Measurements from ENCODE around the gene SPO11. TPM values are rescaled to one million over a fixed set of nuclear protein-coding genes. Genes with fewer than 3 reads are reported as not detected.
"Not testable (repeated sequence)": the region's sequence is repeated elsewhere in the genome, so short reads cannot be mapped to it uniquely, and the experiment has no call there.

The SPO11 gene
- total RNA-seq, 3 donors from 2014 or later = not detected

DNA sequence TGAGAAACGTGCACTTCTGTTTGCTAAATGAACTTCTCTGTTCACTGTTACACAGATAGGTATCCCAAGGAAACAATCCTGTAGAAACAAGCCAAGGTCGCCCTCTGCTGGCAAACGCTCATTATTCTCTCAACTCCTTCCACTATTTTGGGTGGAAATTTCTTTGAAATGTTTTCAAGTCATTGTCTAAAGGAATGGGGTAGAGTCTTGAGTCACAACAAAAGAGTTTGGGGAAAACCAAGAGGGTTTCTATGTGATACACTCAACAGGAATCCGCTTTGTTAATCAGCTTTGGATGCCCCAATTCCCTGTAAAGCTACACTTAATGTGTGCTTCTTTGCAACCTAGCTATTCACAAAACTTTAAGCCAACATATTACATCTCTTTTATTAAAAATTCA lies 16.9 kb downstream of the SPO11 start:
- ATAC-seq (peak in 1 of 2 donors; percentile 26), DNase-seq (peak; percentile 59)
- Mint-ChIP-seq H3K36me3 (ENCODE audit: insufficient read depth) (no peaks in the 10 kb centered on the region), H3K9me3 (no peaks in the 10 kb centered on the region), H3K4me1 (ENCODE audit: low read depth) (peaks cover 4% of the 10 kb centered on the region), H3K4me3 (no peak overlapping the region), H3K27me3 (ENCODE audit: low read depth) (peaks cover 20% of the 10 kb centered on the region)

DNA sequence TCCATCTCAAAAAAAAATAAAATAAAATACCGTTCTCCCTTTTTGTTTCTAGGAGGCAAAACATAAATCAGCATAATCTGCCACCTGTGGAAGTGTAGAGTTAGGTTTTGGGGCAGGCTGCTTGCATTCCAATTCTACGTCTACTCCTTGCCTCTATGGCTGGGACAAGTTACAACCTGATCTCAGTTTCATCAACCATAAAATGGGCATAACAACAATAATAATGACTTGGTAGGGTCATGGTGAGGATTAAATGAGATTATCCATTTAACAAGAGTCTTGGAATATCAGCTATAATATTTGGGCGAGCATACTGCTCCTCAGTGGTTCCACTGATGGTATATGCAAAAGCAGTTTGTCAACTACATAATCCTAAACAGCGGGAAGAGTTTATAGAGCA lies 17.8 kb downstream of the SPO11 start:
- no peak overlapping the region for H3K4me3 Mint-ChIP-seq
- H3K27me3 Mint-ChIP-seq (ENCODE audit: low read depth) = peaks cover 13% of the 10 kb centered on the region
- peaks cover 3% of the 10 kb centered on the region for H3K36me3 Mint-ChIP-seq (ENCODE audit: insufficient read depth)
- DNase-seq (no peak), ATAC-seq (no peak)
- no peaks in the 10 kb centered on the region for H3K9me3 Mint-ChIP-seq
- H3K4me1 Mint-ChIP-seq (ENCODE audit: low read depth) = peaks cover 12% of the 10 kb centered on the region

DNA sequence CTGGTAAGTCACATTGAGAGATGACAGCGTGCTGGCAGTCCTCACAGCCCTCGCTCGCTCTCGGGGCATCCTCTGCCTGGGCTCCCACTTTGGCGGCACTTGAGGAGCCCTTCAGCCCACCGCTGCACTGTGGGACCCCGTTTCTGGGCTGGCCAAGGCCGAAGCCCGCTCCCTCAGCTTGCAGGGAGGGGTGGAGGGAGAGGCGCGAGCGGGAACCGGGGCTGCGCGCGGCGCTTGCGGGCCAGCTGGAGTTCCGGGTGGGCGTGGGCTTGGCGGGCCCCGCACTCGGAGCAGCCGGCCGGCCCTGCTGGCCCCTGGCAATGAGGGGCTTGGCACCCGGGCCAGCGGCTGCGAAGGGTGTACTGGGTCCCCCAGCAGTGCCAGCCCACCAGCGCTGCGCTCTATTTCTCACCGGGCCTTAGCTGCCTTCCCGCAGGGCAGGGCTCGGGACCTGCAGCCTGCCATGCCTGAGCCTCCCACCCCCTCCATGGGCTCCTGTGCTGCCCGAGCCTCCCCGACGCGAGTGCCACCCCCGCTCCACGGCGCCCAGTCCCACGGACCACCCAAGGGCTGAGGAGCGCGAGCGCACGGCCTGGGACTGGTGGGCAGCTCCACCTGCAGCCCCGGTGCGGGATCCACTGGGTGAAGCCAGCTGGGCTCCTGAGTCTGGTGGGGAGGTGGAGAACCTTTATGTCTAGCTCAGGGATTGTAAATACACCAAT lies 18.8 kb downstream of the SPO11 start:
- not testable (repeated sequence) for H3K4me3 Mint-ChIP-seq; ATAC-seq; H3K9me3 Mint-ChIP-seq; H3K27me3 Mint-ChIP-seq (ENCODE audit: low read depth); H3K36me3 Mint-ChIP-seq (ENCODE audit: insufficient read depth); DNase-seq
- peaks cover 21% of the 10 kb centered on the region for H3K4me1 Mint-ChIP-seq (ENCODE audit: low read depth)

DNA sequence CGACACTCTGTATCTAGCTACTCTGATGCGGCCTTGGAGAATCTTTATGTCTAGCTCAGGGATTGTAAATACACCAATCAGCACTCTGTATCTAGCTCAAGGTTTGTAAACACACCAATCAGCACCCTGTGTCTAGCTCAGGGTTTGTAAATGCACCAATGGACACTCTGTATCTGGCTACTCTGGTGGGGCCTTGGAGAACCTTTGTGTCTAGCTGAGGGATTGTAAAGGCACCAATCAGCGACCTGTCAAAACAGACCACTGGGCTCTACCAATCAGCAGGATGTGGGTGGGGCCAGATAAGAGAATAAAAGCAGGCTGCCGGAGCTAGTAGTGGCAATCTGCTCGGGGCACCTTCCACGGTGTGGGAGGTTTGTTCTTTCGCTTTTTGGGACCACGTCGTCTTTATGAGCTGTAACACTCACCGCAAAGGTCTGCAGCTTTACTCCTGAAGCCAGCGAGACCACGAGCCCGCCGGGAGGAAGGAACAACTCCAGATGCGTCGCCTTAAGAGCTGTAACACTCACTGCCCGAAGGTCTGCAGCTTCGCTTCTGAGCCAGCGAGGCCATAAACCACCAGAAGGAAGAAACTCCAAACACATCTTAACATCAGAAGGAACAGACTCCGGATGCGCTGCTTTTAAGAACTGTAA lies 19.4 kb downstream of the SPO11 start:
- not testable (repeated sequence) for ATAC-seq; H3K9me3 Mint-ChIP-seq; H3K36me3 Mint-ChIP-seq (ENCODE audit: insufficient read depth); H3K27me3 Mint-ChIP-seq (ENCODE audit: low read depth); DNase-seq
- H3K4me3 Mint-ChIP-seq = peak overlapping the region; percentile 9
- H3K4me1 Mint-ChIP-seq (ENCODE audit: low read depth) = peaks cover 26% of the 10 kb centered on the region

DNA sequence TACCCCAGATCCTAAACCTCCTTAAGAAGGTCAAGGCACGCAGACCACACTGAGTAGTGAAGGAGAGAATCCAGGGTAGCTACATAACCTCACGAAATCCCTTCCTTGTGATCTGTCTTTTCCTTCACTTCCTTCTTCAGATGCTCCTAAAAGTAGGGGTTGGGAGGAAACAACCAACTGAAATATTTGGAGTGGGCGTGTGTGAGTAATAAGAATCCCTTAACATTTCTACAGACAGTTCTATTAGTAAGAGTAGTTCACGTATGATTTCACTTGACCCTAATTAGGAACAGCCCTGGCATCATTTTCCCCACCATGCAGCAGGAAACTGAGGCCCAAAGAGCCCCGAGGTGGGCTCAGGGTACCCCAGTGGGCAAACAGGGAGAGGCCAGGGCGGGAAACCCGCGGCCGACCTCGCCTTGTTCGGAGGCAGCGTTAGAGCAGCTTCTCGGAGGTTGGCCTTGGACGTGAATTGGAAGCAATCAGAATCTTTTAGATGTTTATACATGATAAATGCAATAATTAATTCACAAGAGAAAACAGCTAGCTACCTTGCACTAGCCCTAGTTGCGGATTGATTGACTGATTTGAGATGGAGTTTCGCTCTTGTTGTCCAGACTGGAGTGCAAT lies 20.6 kb downstream of the SPO11 start:
- H3K27me3 Mint-ChIP-seq (ENCODE audit: low read depth) = peaks cover 9% of the 10 kb centered on the region
- ATAC-seq = no peak
- H3K9me3 Mint-ChIP-seq = no peaks in the 10 kb centered on the region

DNA sequence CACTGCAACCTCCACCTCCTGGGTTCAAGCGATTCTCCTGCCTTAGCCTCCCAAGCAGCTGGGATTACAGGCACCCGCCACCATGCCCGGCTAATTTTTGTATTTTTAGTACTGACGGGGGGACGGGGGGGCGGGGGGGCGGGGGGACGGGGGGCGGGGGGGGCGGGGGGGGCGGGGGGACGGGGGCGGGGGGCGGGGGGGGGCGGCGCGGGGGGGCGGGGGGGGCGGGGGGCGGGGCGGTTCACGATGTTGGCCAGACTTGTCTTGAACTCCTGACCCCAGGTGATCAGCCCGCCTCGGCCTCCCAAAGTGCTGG lies 21.1 kb downstream of the SPO11 start:
- not testable (repeated sequence) for DNase-seq; H3K27me3 Mint-ChIP-seq (ENCODE audit: low read depth)
- peak overlapping the region; percentile 91 for H3K4me3 Mint-ChIP-seq

More for the DNA sequence above, 20.6 kb downstream of the SPO11 start:
- DNase-seq = no peak
- Mint-ChIP-seq H3K4me1 (ENCODE audit: low read depth) (peaks cover 26% of the 10 kb centered on the region), H3K4me3 (peak overlapping the region; percentile 64), H3K36me3 (ENCODE audit: insufficient read depth) (peaks cover 16% of the 10 kb centered on the region)

DNA sequence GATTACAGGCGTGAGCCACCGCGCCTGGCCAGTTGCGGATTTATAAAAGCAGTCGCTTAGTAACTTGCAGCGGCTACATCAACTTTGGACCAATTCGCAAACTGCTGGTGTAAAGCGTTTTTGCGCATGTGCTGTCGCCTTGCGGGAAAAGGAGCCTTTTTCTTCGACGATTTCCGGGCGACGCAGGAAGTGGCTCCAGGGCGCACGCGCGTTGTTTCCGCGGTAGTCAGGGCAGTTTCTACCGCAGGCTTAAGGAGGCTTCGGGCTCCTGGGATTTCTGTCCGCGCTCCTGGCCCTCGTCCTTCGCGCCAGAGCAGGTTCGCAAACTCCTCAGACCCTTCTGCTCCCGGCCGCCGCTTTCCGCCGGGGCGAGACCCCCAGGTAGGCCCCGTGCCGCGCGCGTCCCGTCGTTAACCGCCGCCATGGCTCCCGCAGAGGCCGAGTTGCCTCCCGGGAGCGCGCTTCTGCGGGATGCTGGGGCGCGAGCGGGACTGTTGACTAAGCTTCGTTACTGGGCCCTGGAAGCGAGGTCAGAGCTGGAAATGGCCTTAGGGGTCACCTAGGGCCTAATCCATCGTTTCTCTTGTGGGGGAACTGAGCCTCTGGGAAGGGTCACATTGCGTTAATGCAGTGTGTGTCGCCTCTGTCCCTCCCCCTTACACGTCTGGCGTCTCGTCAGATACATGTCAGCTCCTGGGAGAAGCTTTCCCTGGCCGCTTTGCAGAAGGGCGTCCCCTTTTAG lies 21.6 kb downstream of the SPO11 start, which contains the start of gene RAE1:
TSS of gene RAE1 (plus strand) at position 214 of the 742 bp plus-strand sequence. CDS start 2,784 bp downstream, outside the sequence.
- peak within 1 kb of the TSS; percentile 91 for H3K4me3 Mint-ChIP-seq
- H3K4me1 Mint-ChIP-seq (ENCODE audit: low read depth) = peaks cover 26% of the 10 kb centered on the region
- DNase-seq (peak; percentile 83), ATAC-seq (peak; percentile 88 to 90)
- H3K36me3 Mint-ChIP-seq (ENCODE audit: insufficient read depth) = peaks cover 24% of the 10 kb centered on the region
- no peaks in the 10 kb centered on the region for H3K9me3 Mint-ChIP-seq
- peaks cover 6% of the 10 kb centered on the region for H3K27me3 Mint-ChIP-seq (ENCODE audit: low read depth)

More for the DNA sequence above, 21.1 kb downstream of the SPO11 start:
- ATAC-seq, H3K9me3 Mint-ChIP-seq: not testable (repeated sequence)
- Mint-ChIP-seq H3K36me3 (ENCODE audit: insufficient read depth) (peaks cover 19% of the 10 kb centered on the region), H3K4me1 (ENCODE audit: low read depth) (peaks cover 26% of the 10 kb centered on the region)

DNA sequence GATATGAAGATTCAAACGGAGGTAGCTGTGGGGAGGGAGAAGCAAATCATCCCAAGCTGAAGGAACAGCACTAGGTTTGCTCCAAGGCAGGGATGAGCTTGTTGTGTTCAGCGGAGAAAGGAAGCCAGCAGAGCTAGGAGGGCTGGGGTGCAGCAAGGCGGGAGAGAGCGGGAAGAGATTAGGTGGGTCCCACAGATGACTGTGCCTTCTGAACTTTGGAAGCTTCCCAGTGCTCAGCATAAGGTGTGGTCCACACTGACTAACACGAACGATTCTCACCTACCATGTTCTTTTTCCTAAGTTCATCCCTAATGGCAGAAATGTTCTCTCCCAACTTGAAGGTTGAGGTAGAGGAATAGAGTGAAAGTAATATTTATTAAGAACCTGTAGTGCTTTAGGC lies 22.7 kb downstream of the SPO11 start:
- DNase-seq = no peak
- Mint-ChIP-seq H3K4me1 (ENCODE audit: low read depth) (peaks cover 26% of the 10 kb centered on the region), H3K27me3 (ENCODE audit: low read depth) (peaks cover 5% of the 10 kb centered on the region), H3K9me3 (no peaks in the 10 kb centered on the region), H3K36me3 (ENCODE audit: insufficient read depth) (peaks cover 28% of the 10 kb centered on the region), H3K4me3 (peak overlapping the region; percentile 91)
- ATAC-seq = no peak

DNA sequence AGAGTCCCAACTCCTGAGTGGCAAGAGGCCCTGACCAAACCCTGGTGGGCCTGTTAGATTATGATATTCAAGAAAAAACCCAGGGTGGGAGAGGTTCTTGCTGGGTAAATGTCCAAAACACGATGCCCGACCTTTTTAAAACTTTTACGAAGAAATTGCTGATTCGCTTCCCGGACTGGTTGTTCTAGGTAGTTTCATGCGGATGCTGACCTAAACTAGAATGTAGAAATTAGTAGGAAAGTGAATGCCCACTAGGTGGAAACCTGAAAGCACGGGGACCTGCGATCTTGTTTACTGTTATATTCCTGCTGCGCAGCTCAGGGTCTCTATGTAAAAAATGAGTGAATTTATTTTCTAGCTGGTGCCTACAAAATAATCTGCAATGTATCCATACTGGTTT lies 23.7 kb downstream of the SPO11 start:
- Mint-ChIP-seq H3K36me3 (ENCODE audit: insufficient read depth) (peaks cover 28% of the 10 kb centered on the region), H3K27me3 (ENCODE audit: low read depth) (no peaks in the 10 kb centered on the region), H3K4me1 (ENCODE audit: low read depth) (peaks cover 26% of the 10 kb centered on the region), H3K4me3 (peak overlapping the region; percentile 52), H3K9me3 (no peaks in the 10 kb centered on the region)
- DNase-seq (no peak), ATAC-seq (no peak)

DNA sequence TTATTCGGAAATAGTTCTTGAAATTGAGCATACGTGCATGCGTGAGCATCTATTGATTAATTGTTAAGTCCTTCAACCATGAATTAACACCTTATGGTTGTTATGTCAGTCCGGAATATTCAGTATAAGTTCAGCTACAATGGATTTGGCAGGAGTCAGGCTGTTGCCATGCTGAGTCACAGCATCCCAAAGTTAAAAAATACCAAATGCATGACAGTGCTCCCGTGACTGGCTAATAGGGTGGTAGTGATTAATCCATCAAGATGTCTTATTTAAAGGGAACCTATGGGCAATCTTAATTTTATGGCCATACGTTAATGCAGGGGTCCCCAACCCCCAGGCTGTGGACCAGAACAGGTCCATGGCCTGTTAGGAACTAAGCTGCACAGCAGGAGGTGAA lies 31.9 kb downstream of the SPO11 start:
- no peaks in the 10 kb centered on the region for H3K4me1 Mint-ChIP-seq (ENCODE audit: low read depth)
- no peaks in the 10 kb centered on the region for H3K27me3 Mint-ChIP-seq (ENCODE audit: low read depth)
- H3K9me3 Mint-ChIP-seq = no peaks in the 10 kb centered on the region
- H3K36me3 Mint-ChIP-seq (ENCODE audit: insufficient read depth) = peaks cover 18% of the 10 kb centered on the region
- no peak for DNase-seq
- ATAC-seq = no peak
- H3K4me3 Mint-ChIP-seq = no peak overlapping the region

DNA sequence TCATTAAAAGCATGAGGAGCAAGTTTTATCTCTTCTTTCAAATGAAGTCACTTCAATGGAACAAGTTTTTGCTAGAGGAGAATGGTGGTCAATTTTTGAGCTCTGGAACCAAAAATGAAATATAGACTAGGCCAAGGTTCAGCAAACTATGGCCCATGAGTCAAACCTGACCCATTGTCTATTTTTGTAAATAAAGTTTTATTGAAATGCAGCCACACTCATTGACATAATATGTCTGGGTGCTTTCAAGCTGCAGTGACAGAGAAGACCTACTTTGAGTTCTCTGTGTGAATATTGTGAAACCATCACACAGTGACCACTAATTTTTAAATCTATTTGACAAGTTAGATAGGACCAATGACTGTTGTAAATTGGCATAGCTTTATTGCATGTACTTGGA lies 34.8 kb downstream of the SPO11 start:
- H3K4me3 Mint-ChIP-seq = no peak overlapping the region
- DNase-seq (no peak), ATAC-seq (no peak)
- peaks cover 31% of the 10 kb centered on the region for H3K36me3 Mint-ChIP-seq (ENCODE audit: insufficient read depth)
- H3K9me3 Mint-ChIP-seq = no peaks in the 10 kb centered on the region
- H3K4me1 Mint-ChIP-seq (ENCODE audit: low read depth) = no peaks in the 10 kb centered on the region
- no peaks in the 10 kb centered on the region for H3K27me3 Mint-ChIP-seq (ENCODE audit: low read depth)

DNA sequence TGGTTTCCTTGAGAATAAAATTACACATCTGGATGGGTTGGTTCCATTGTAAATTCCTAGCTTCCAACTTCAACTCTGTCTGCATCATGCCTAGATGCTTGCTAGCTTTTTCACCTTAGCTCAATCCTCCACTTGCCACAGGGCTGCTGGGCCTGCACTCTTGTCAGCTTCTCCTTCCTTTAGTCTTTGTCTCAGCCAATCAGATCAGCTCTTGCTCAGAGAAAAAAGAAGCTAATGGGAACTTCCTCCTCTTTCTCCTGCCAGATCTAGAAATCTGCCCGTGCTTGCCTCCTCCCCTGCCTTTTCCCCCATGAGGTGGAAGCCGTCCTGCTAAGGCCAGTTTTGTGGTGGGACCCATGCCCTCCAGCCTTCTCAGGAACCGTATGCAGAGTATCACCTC lies 40.0 kb downstream of the SPO11 start:
- Mint-ChIP-seq H3K9me3 (no peaks in the 10 kb centered on the region), H3K27me3 (ENCODE audit: low read depth) (no peaks in the 10 kb centered on the region)

DNA sequence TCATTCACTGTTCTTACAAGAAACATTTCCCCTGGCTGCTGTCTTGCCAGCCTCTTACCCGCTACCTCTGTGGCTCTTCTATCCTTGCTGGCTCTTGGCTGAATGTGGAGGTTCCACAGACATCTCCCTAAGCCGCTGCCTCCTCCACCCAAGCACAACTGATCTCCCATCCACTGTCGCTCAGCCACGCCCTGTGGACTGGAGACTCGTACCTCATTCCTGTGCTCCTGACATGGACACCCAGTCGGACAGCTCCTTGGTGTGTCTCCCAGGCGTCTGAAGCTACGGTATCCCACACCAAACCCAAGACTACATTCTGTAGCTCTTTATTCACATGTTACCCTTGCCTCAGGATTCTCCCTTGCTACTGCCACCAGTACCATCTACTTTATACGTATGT lies 40.7 kb downstream of the SPO11 start:
- H3K9me3 Mint-ChIP-seq = no peaks in the 10 kb centered on the region
- H3K27me3 Mint-ChIP-seq (ENCODE audit: low read depth) = no peaks in the 10 kb centered on the region
- H3K4me1 Mint-ChIP-seq (ENCODE audit: low read depth) = peaks cover 10% of the 10 kb centered on the region
- peaks cover 54% of the 10 kb centered on the region for H3K36me3 Mint-ChIP-seq (ENCODE audit: insufficient read depth)
- ATAC-seq = no peak
- DNase-seq = no peak
- no peak overlapping the region for H3K4me3 Mint-ChIP-seq

More for the DNA sequence above, 40.0 kb downstream of the SPO11 start:
- peaks cover 53% of the 10 kb centered on the region for H3K36me3 Mint-ChIP-seq (ENCODE audit: insufficient read depth)
- no peak overlapping the region for H3K4me3 Mint-ChIP-seq
- no peak for ATAC-seq
- H3K4me1 Mint-ChIP-seq (ENCODE audit: low read depth) = peaks cover 10% of the 10 kb centered on the region
- no peak for DNase-seq

DNA sequence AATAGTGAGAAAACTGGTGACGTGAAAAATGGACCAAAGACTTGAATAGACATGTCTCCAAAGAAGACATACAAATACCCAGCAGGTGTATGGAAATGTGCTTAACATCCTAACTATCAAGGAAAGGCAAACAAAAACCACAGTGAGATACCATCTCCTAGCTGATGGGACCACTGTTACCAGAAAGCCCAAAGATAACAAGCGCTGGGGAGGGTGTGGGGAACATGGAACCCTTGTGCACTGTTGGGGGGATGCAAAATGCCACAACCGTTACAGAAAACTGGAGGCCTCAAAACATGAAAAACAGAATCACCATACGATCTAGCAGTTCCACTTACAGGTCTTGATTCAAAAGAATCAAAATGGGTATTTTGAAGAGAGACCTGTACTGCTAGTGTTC lies 41.8 kb downstream of the SPO11 start:
- Mint-ChIP-seq H3K9me3 (no peaks in the 10 kb centered on the region), H3K36me3 (ENCODE audit: insufficient read depth) (peaks cover 53% of the 10 kb centered on the region), H3K4me1 (ENCODE audit: low read depth) (peaks cover 10% of the 10 kb centered on the region)

More for the DNA sequence above, 41.8 kb downstream of the SPO11 start:
- no peaks in the 10 kb centered on the region for H3K27me3 Mint-ChIP-seq (ENCODE audit: low read depth)
- DNase-seq (no peak), ATAC-seq (no peak)
- no peak overlapping the region for H3K4me3 Mint-ChIP-seq
